K562 (cell line): Measurements from ENCODE around the gene MC4R. TPM values are rescaled to one million over a fixed set of nuclear protein-coding genes. Genes with fewer than 3 reads are reported as not detected.

ENCODE experiments used
- ATAC-seq: fragments of 200-7000 bp; cut with Tn5 transposase; 3 replicates; pipeline ENCODE4 v1.9.1; 2020; ENCODE audit warnings: moderate library complexity
- BruUV-seq: library from RNA; stranded (reverse); fragments of 400-500 nt; replicated peaks from 2 replicates; lab custom pipeline; 2021; lab: Mats Ljungman, UMichigan
- CTCF ChIA-PET: fragments of 300-600 bp; formaldehyde crosslinking; extraction: SDS; loops from one replicate; lab custom pipeline; 2021; ENCODE audit warnings: low intra/inter-chr PET ratio; lab: Yijun Ruan, JAX
- POLR2A ChIA-PET: fragments of 300-600, 350-650 bp; sonication (Branson Sonifier 250); formaldehyde crosslinking; extraction: SDS; loops from one replicate; lab custom pipeline; 2021; ENCODE audit warnings: antibody characterized with exemption, inconsistent platforms; lab: Yijun Ruan, JAX
- DNase-seq, 4 experiments: peaks; one replicate each; pipeline versions ENCODE4 v3.0.0 to v3.0.0-alpha.2; 2011 to 2018; ENCODE audit warnings: low spot score in 3 of 4, mixed read lengths in 3 of 4; ENCODE audit errors: extremely low read depth in 1 of 4
- FAIRE-seq: peaks from 2 replicates; lab custom pipeline; 2011; peaks lifted over from hg19 to GRCh38; lab: Jason Lieb, UNC
- H2AFZ ChIP-seq: 2 replicates; pipeline ENCODE4 v1.6.0; 2011; ENCODE audit warnings: low read depth, low read length, control low read depth, inconsistent platforms
- H3K27ac ChIP-seq: fragments of 200-600 bp; 3 replicates; pipeline ENCODE4 v1.8.0; 2011; ENCODE audit warnings: low read depth, mild to moderate bottlenecking, control low read depth, inconsistent platforms, low read length, moderate library complexity, mixed read lengths; ENCODE audit errors: extremely low read depth
- H3K27me3 ChIP-seq, 2 experiments: fragments of 300-600 bp in 1 of 2; 2 replicates in 1 of 2; 3 replicates in 1 of 2; pipeline versions ENCODE4 v1.6.0 to v1.8.0; 2011; ENCODE audit warnings: inconsistent platforms in 2 of 2, low read length in 2 of 2, mild to moderate bottlenecking in 1 of 2, mixed read lengths in 1 of 2, moderate library complexity in 1 of 2; ENCODE audit not compliant: control insufficient read depth in 2 of 2, insufficient read depth in 2 of 2
- H3K36me3 ChIP-seq: fragments of 300-600 bp; 3 replicates; pipeline ENCODE4 v1.8.0; 2011; ENCODE audit warnings: mild to moderate bottlenecking, low read length, inconsistent platforms; ENCODE audit not compliant: control insufficient read depth, insufficient read depth
- H3K4me1 ChIP-seq, 2 experiments: fragments of 200-600 bp in 1 of 2; replicated peaks in 1 of 2; 2 replicates in 1 of 2; 3 replicates in 1 of 2; pipeline versions ENCODE4 v1.5.1 to v1.8.0; 2011; ENCODE audit warnings: inconsistent platforms in 2 of 2, low read length in 2 of 2, mild to moderate bottlenecking in 1 of 2, mixed read lengths in 1 of 2, moderate library complexity in 1 of 2; ENCODE audit not compliant: control insufficient read depth in 2 of 2, insufficient read depth in 2 of 2
- H3K4me2 ChIP-seq: 2 replicates; pipeline ENCODE4 v1.6.1; 2011; ENCODE audit warnings: low read length, control low read depth, inconsistent platforms, mixed read lengths; ENCODE audit not compliant: insufficient read depth
- H3K4me3 ChIP-seq: fragments of 200-600 bp; sonication (generic), shearing (Covaris generic); 2 replicates; pipeline ENCODE4 v1.5.1; 2016; ENCODE audit warnings: control low read depth, inconsistent platforms
- H3K79me2 ChIP-seq: fragments of 200-600 bp; 3 replicates; pipeline ENCODE4 v1.8.0; 2011; ENCODE audit warnings: low read length, inconsistent platforms; ENCODE audit not compliant: control insufficient read depth, insufficient read depth
- H3K9ac ChIP-seq, 2 experiments: 2 replicates each; pipeline versions ENCODE4 v1.6.0 to v1.6.1; 2011; ENCODE audit warnings: low read depth in 2 of 2, low read length in 2 of 2, control low read depth in 1 of 2, inconsistent platforms in 1 of 2, mild to moderate bottlenecking in 1 of 2, mixed read lengths in 1 of 2; ENCODE audit not compliant: insufficient read depth in 1 of 2
- H3K9me1 ChIP-seq: one replicate; pipeline ENCODE4 v1.6.0; 2011; ENCODE audit warnings: inconsistent platforms, mild to moderate bottlenecking, low read length, moderate library complexity; ENCODE audit not compliant: control insufficient read depth, insufficient read depth
- H3K9me3 ChIP-seq: replicated peaks from 2 replicates; pipeline ENCODE4 v1.5.1; 2011; ENCODE audit warnings: low read depth, low read length, inconsistent platforms; ENCODE audit not compliant: control insufficient read depth, insufficient read depth
- H4K20me1 ChIP-seq: replicated peaks from 2 replicates; pipeline ENCODE4 v1.6.1; 2011; ENCODE audit warnings: low read length, inconsistent platforms, mixed read lengths; ENCODE audit not compliant: control insufficient read depth, insufficient read depth
- CEBPB ChIP-seq: fragments of 450-650 bp; IDR thresholded peaks from 2 replicates; pipeline ENCODE4 v1.6.1; 2016; ENCODE audit warnings: missing genetic modification characterization, missing compliant biosample characterization
- FOXA1 ChIP-seq: fragments of 450-650 bp; IDR thresholded peaks from 2 replicates; pipeline ENCODE4 v1.6.1; 2016; ENCODE audit warnings: mild to moderate bottlenecking, borderline replicate concordance
- NRF1 ChIP-seq, 2 experiments: fragments of 450-650 bp; IDR thresholded peaks in 1 of 2; conservative IDR thresholded peaks in 1 of 2; 2 replicates each; pipeline ENCODE4 v1.6.1; 2014; ENCODE audit warnings: mild to moderate bottlenecking in 2 of 2
- POU5F1 ChIP-seq: fragments of 150-350 bp; IDR thresholded peaks from 2 replicates; pipeline ENCODE4 v1.6.1; 2014; ENCODE audit warnings: borderline replicate concordance, low read length, low read depth, mild to moderate bottlenecking; ENCODE audit not compliant: partially characterized antibody
- RBM25 ChIP-seq: fragments of 200-400 bp; formaldehyde crosslinking; IDR thresholded peaks from 2 replicates; pipeline ENCODE4 v1.6.1; 2018; ENCODE audit warnings: low read length, low read depth, moderate library complexity; ENCODE audit not compliant: severe bottlenecking
- TCF15 ChIP-seq: fragments of 250-450 bp; sonication (Bioruptor Pico); IDR thresholded peaks from 2 replicates; pipeline ENCODE4 v1.8.0; 2022; ENCODE audit warnings: moderate library complexity, mild to moderate bottlenecking, inconsistent platforms
- WGBS: fragments of 100-300 bp; shearing (Covaris generic); methylation state at CpG from one replicate; pipeline ENCODE4 v1.1.6; 2016; ENCODE audit warnings: low coverage, mixed read lengths; ENCODE audit not compliant: insufficient coverage; ENCODE audit errors: missing lambda C conversion rate; 5-methylcytosine and 5-hydroxymethylcytosine counted together
- in situ Hi-C: fragments of 300-500 bp; cut with MboI; formaldehyde crosslinking; loops from 4 replicates; pipeline ENCODE4 v1.15.0; 2018; ENCODE audit warnings: inconsistent platforms, mixed read lengths
- intact Hi-C: fragments of 100-400 bp; cut with micrococcal nuclease; formaldehyde crosslinking; loops from 2 replicates; pipeline ENCODE4 v1.14.2; 2022
- polyA plus RNA-seq, 8 experiments: library from polyadenylated mRNA; depleted of rRNA in 4 of 8; stranded (reverse) in 5 of 8; unstranded in 3 of 8; fragments of >200 nt; fragmentation: Nextera tagmentation in 2 of 8; fragmentation: Illumina TruSeq in 1 of 8; extraction: Ambion mirVana in 2 of 8; extraction: Trizol in 1 of 8; gene quantifications; 2 replicates each; pipeline versions ENCODE4 v1.2.1 to v1.2.3, GENCODE V29; 2011 to 2014; ENCODE audit warnings: inconsistent platforms in 1 of 8, missing spikeins in 1 of 8
- total RNA-seq, 7 experiments: library from RNA; depleted of rRNA in 6 of 7; stranded (reverse); fragments of >200 nt in 6 of 7; fragmentation: Illumina TruSeq in 2 of 7; extraction: Trizol in 2 of 7; gene quantifications; 2 replicates each; pipeline versions ENCODE4 v1.2.1 to v1.2.3, GENCODE V29; 2011 to 2021; ENCODE audit warnings: low replicate concordance in 1 of 7

The MC4R gene
- total and polyA plus RNA-seq, 9 of the 15 experiments (the other 6 are each of a cell fraction or from before 2014, with no cell fraction given) = not detected

GRCh38 chr18:60406721-60407120 is 34.1 kb upstream of the MC4R start (continued):
- TF ChIP-seq RBM25 = no peak
- TF ChIP-seq CEBPB (tag) = no peak
- no peak for TF ChIP-seq NRF1 (conservative IDR thresholded peaks at IDR 0.05 in 1 of 2, IDR thresholded peaks at IDR 0.05 in 1 of 2)

- FAIRE-seq = no peak
- Histone ChIP-seq H3K9ac (no peak overlapping the region), H3K4me1 (no peaks in the 10 kb centered on the region), H3K9me3 (no peaks in the 10 kb centered on the region), H4K20me1 (no peaks in the 10 kb centered on the region), H2AFZ (no peak overlapping the region), H3K27ac (no peak overlapping the region), H3K9me1 (no peaks in the 10 kb centered on the region), H3K36me3 (no peaks in the 10 kb centered on the region), H3K27me3 (no peaks in the 10 kb centered on the region), H3K4me2 (no peak overlapping the region), H3K79me2 (no peaks in the 10 kb centered on the region), H3K4me3 (no peak overlapping the region)
- no peak for ATAC-seq
- no TSS peak for BruUV-seq
- TF ChIP-seq FOXA1 (no peak), POU5F1 (no peak), TCF15 (CRISPR knock-in tag) (no peak)
- ChIA-PET CTCF (no interaction called here), POLR2A (interaction anchor here (0.6 kb wide), 1 partner anchor 22 kb away, joined by 3 read pairs; no protein-coding TSS in a partner anchor)
- DNase-seq = no peak
- in situ Hi-C loops (no loop called here), intact Hi-C loops (no loop called here)
- 0% methylated on average over 5 of the region's 6 CpGs for WGBS
Measured at GRCh38 chr18:60404486-60405085, 32.0 kb upstream of the MC4R start.
